Astrocyte of the spinal cord (primary cell): ENCODE results near the gene LRRC42.
A peak's percentile ranks its signal among the peaks of the same experiment; 100 is the strongest.

Experiments
- DNase-seq: peaks from one replicate; pipeline ENCODE4 v3.0.0; 2011; ENCODE audit warnings: low read depth, low spot score
- H3K4me3 ChIP-seq: 2 replicates; pipeline ENCODE4 v1.5.1; 2011; ENCODE audit warnings: low read depth, mild to moderate bottlenecking, low read length, moderate library complexity
- CTCF ChIP-seq: IDR thresholded peaks from 2 replicates; pipeline ENCODE4 v1.5.1; 2012; ENCODE audit warnings: low read depth, mild to moderate bottlenecking, low read length, inconsistent platforms
- in situ Hi-C: cut with HindIII; loops from 2 replicates; pipeline ENCODE4 v1.10.0; 2017; ENCODE audit warnings: low sequenced_read_pairs

Gene LRRC42

DNA sequence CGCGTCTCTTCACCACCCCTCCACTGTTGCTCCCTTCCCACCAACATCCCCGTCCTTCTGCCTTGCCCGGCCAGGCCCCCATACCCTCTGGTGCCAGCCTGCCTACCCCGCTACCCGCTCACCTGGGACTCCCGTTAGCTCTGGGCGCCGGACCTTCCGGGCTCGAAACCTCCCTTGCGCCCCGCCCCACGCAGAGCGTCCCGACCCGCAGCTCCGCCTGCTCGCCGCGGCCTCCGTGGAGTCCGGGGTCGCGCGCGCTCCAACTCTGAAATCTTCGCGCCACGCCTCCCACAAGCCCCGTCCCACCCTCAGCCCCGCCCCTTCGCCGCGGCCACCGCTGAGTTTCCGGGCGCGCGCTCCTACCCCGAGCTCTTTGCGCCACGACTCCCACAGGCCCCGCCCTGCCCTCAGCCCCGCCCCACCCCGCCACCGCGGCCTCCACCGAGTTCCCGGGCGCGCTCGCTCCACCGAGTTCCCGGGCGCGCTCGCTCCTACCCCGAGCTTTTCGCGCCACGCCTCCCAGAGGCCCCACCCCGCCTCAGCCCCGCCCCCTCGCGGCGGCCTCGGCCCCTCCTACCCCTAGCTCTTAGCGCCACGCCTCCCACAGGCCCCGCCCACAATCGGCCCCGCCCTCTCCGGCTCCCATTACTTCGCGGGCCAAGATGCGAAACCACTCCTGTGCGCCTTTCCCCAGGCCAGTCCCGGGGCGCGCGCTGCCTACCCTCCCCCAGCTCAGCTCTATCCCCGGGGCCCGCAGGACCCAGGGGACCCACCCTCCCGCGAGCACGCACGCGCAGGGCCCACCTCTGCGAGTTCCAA, 508 bp upstream of the LRRC42 start, which contains the start of gene IFT25:
IFT25 (minus strand) TSS at position 267 of the 819 bp plus-strand sequence. CDS start 5,617 bp downstream, outside the sequence.
- TF ChIP-seq CTCF = no peak
- peak within 1 kb of the TSS; percentile 87 for H3K4me3 ChIP-seq
- in situ Hi-C loops = no loop called here
- peak; percentile 98 for DNase-seq

GRCh38 chr1:53947172-53947907, 1.2 kb downstream of the LRRC42 start:
- DNase-seq = no peak
- peak overlapping the region; percentile 87 for H3K4me3 ChIP-seq
- TF ChIP-seq CTCF = no peak
- in situ Hi-C loops = no loop called here

DNA sequence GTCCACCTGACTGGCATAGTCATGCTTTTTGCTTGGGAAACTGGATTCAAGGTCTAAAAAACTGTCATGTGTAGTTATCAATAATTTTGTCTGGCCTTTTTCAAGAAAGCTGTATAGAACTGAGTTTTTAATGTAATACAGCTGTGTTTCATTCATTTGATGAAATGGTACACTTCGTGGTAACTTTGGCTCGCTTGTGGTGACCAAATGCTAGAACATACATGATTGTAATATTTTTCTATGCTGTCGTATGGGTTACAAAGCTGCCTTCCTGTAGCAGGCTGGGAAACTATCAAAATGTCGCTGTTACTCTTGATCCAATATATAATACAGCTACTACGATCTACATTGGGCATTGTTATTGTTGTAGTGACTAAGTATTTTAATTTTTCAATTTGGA, 2.1 kb downstream of the LRRC42 start:
- no peak for TF ChIP-seq CTCF
- no peak for DNase-seq
- in situ Hi-C loops = no loop called here
- H3K4me3 ChIP-seq = no peak overlapping the region

DNA sequence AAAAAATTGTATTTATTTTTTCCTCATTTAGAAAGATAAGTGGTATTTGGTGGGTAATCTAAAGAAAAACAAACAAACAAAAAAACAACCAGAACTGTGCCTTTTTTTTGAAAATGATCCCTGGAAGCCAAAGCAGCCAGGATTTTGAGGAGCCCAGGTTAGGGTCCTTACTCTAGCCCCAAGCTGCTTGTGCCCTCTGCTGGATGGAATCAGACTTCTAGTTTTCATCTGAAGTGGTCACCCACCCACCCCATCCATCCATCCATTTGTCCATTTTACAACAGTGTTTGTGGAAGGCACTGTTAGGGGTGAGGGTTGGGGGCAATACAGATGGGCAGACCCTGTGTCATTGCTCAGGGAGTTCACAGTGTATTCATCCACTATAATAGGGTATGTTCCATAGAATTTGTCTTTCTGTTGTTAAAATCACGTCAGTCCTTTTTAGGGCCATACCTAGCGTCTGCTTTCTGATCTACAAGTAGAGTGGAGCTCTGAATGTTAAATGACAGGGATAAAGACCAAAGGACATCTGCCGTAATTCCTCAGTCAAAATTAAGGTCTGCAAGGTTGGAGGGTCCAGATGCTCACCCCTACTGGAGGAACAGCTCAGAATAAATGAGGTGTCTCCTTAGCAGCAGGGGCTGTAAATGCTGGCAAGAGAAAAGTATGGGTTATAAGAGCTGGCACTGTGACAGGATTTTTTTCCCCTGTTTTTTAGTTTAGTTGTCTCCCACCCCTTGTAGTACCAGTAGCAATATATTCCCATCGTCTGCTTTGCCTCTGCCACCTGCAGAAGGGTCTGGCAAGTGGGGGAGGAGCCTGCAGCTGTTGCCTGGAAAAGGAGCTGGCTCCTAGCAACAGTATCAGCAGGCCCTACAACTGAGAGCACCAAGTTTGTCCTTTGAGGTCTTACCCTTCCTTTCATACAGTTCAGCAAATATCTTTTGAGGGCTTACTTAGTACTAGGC, 3.2 kb downstream of the LRRC42 start:
- DNase-seq = peak; percentile 51
- in situ Hi-C loops = no loop called here
- no peak overlapping the region for H3K4me3 ChIP-seq
- peak; percentile 70 for TF ChIP-seq CTCF

GRCh38 chr1:53951697-53952096, 5.5 kb downstream of the LRRC42 start:
- DNase-seq = no peak
- in situ Hi-C loops = no loop called here
- no peak for TF ChIP-seq CTCF
- H3K4me3 ChIP-seq = no peak overlapping the region

- DNase-seq = no peak
- in situ Hi-C loops = no loop called here
- TF ChIP-seq CTCF = no peak
- no peak overlapping the region for H3K4me3 ChIP-seq
Observed at GRCh38 chr1:53954128-53954527, 8.0 kb downstream of the LRRC42 start.
